Heart right ventricle (tissue), 16 donors: ENCODE results near the gene FHOD3. TPM values are rescaled to one million over a fixed set of nuclear protein-coding genes. Genes with fewer than 3 reads are reported as not detected.

ENCODE experiments used
- ATAC-seq, 8 donors: fragments of 200-7000 bp; cut with Tn5 transposase; one replicate each; pipeline ENCODE4 v1.9.1; 2020; ENCODE audit warnings: mild to moderate bottlenecking in 8 of 8, moderate library complexity in 8 of 8, moderate number of reproducible peaks in 1 of 8
- DNase-seq, 2 donors: peaks; one replicate each; pipeline ENCODE4 v3.0.0-alpha.2; 2020
- H3K27ac ChIP-seq, 10 donors: fragments of 200-600 bp; sonication (generic) in 2 of 10; one replicate each; pipeline versions ENCODE4 v1.5.0 to v1.8.0; 2020 to 2022; ENCODE audit warnings: mild to moderate bottlenecking in 3 of 10
- H3K27me3 ChIP-seq, 7 donors: fragments of 200-600 bp; one replicate each; pipeline ENCODE4 v1.8.0; 2021 to 2022; ENCODE audit warnings: mild to moderate bottlenecking in 2 of 7
- H3K36me3 ChIP-seq, 9 donors: fragments of 200-600 bp; sonication (generic) in 1 of 9; one replicate each; pipeline versions ENCODE4 v1.5.0 to v1.8.0; 2020 to 2022; ENCODE audit warnings: mild to moderate bottlenecking in 2 of 9
- H3K4me1 ChIP-seq, 9 donors: fragments of 200-600 bp; sonication (generic) in 1 of 9; one replicate each; pipeline versions ENCODE4 v1.5.0 to v1.8.0; 2020 to 2022; ENCODE audit warnings: mild to moderate bottlenecking in 4 of 9
- H3K4me3 ChIP-seq, 10 donors: fragments of 200-600 bp; sonication (generic) in 2 of 10; one replicate each; pipeline versions ENCODE4 v1.5.0 to v1.8.0; 2020 to 2022; ENCODE audit warnings: mild to moderate bottlenecking in 7 of 10, moderate library complexity in 2 of 10
- H3K9me3 ChIP-seq, 11 donors: fragments of 200-600 bp in 10 of 11; sonication (generic) in 2 of 11; one replicate each; pipeline versions ENCODE4 v1.5.0 to v1.8.0; 2013 to 2022; ENCODE audit warnings: mild to moderate bottlenecking in 2 of 11, control low read depth in 1 of 11, moderate library complexity in 1 of 11
- CTCF ChIP-seq, 9 donors: fragments of 200-600 bp; sonication (generic) in 2 of 9; IDR thresholded peaks; one replicate each; pipeline versions ENCODE4 v1.5.0 to v1.8.0; 2021 to 2022; ENCODE audit warnings: antibody characterized with exemption in 9 of 9, mild to moderate bottlenecking in 5 of 9, moderate library complexity in 1 of 9
- WGBS, 2 donors: extraction: QIAGEN DNeasy Blood & Tissue Kit; methylation state at CpG; one replicate each; pipeline ENCODE4 v1.1.7; 2013; ENCODE audit warnings: inconsistent platforms in 1 of 2; 5-methylcytosine and 5-hydroxymethylcytosine counted together
- intact Hi-C, 10 donors: fragments of 100-400 bp; cut with DNase I; formaldehyde crosslinking; loops; one replicate each; pipeline versions ENCODE4 v1.11.1 to v1.14.2; 2022
- polyA plus RNA-seq, 2 donors: library from polyadenylated mRNA; stranded (reverse); fragments of 200-250 nt; gene quantifications; one replicate each; pipeline ENCODE4 v1.2.3, GENCODE V29; 2013
- total RNA-seq, 10 donors: library from RNA; stranded (reverse); fragmentation: NEBNext Ultra II Directional in 3 of 10; extraction: Animal tissue kit (Norgen Biotek cat#: 25700) in 3 of 10; gene quantifications; one replicate each; pipeline versions ENCODE4 v1.2.1 to v1.2.4, GENCODE V29; 2021 to 2023
- donor health status: Arrhythmogenic right ventricular cardiomyopathy.
- donor health status: ischemic (EF 13 %, LVEDD 7.1; RV severe dilation, severe dysfunction).
- donor health status: healthy with polysubstance abuse.
- donor health status: DM: no; HTN: yes; CAD: no.
- donor health status: DM: no; HTN: no; CAD: no.
- donor health status: ischemic (EF 25% LVEDD 6.9; RV normal size, moderate dysfunction).
- donor health status: ischemic (EF 25% LVEDD 5.7; RV mildly dilated, moderate dysfunction).
- donor health status: healthy.
- donor health status: DM: yes; HTN: yes; CAD: no.
- donor health status: Ischemic cardiomyopathy.
- donor health status: ischemic (EF 35%, LVEDD 5.7; RV mildly dilated, moderate dysfunction).
- donor health status: nonischemic (EF 11% LVEDD 7.7; RV severe dilation, severe dysfunction).
- donor health status: DM: yes; HTN: yes; CAD: no.
- donor health status: PGD.
- donor health status: ischemic (EF 29% LVEDD 5.4; RV normal size, mild dysfunction).
- donor health status: nonischemic (EF 23%, LVEDD 6.1; RV moderate dilation, normal function).

FHOD3 gene
- total and polyA plus RNA-seq, 12 donors: 81.8 to 484 (median 356) TPM

DNA sequence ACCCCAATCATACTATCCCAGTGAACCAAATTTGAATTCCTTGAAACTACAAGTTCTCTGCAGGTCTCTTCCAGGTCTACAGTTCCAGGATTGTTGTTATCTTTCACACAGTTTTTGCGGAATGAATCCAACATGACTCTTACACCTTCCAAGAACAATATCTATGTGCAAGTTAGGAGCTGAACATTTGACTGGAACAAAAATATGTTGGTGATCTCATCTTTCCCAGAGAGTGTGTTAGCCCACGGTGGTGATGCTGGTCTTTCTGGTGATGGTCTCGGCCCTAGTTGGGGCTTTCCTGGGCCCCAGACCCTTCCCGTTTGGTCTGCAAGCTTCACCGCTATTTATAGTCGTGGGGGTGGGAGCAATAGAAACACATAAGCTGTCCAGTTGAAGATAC, 357.6 kb downstream of the FHOD3 start:
- Histone ChIP-seq H3K27me3 (no peaks in the 10 kb centered on the region), H3K9me3 (no peaks in the 10 kb centered on the region), H3K4me1 (peaks cover 0 to 26% (median 7%) of the 10 kb centered on the region in 9 donors), H3K4me3 (no peak overlapping the region), H3K36me3 (peaks cover 0 to 20% (median 0%) of the 10 kb centered on the region in 9 donors), H3K27ac (peak overlapping the region in 5 of 10 donors; percentile 33 to 70 (median 66))
- WGBS, 2 donors: 24 to 40% methylated on average over 6 of the region's 6 CpGs
- no peak for TF ChIP-seq CTCF (IDR thresholded peaks at IDR 0.05)
- DNase-seq (no peak), ATAC-seq (peak in 7 of 8 donors; percentile 35 to 85 (median 68))
- intact Hi-C loops: loop anchor here in 1 of 10 donors (10.0 kb wide), 1 partner anchor 70 kb away; no protein-coding TSS in a partner anchor

- intact Hi-C loops: loop anchor here in 1 of 10 donors (10.0 kb wide), 1 partner anchor 71 kb away; no protein-coding TSS in a partner anchor
- DNase-seq: no peak
- peak in 1 of 8 donors; percentile 54 for ATAC-seq
- Histone ChIP-seq H3K4me1 (peaks cover 0 to 30% (median 7%) of the 10 kb centered on the region in 9 donors), H3K9me3 (no peaks in the 10 kb centered on the region), H3K27me3 (no peaks in the 10 kb centered on the region), H3K4me3 (no peak overlapping the region), H3K36me3 (peaks cover 0 to 20% (median 0%) of the 10 kb centered on the region in 9 donors), H3K27ac (peak overlapping the region in 5 of 10 donors; percentile 33 to 70 (median 66))
- WGBS, 2 donors: 31 to 51% methylated on average over 4 of the region's 4 CpGs
- no peak for TF ChIP-seq CTCF (IDR thresholded peaks at IDR 0.05)
Observed at GRCh38 chr18:36655930-36656329, 358.4 kb downstream of the FHOD3 start.

DNA sequence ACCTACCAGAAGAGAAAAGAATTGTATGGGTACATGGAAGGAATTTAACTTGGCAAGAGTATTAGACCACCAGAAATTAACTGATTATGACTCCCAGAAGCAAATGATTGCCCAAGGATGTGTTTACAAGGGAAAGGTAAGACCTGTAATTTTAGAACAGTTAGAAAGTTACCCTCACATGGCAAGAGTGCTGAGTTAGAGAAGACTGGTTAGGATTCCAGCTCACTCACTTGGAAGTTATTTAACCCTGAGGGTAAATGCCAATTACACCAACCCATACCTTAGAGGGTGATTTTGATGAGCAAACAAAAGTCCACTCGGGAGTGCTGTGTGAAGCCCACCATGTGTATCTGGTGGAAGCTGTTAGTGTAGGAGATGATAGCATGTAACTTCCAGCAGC, 361.1 kb downstream of the FHOD3 start:
- no peak for TF ChIP-seq CTCF (IDR thresholded peaks at IDR 0.05)
- no peak for ATAC-seq
- Histone ChIP-seq H3K4me1 (peaks cover 0 to 40% (median 7%) of the 10 kb centered on the region in 9 donors), H3K36me3 (peaks cover 0 to 30% (median 0%) of the 10 kb centered on the region in 9 donors), H3K9me3 (no peaks in the 10 kb centered on the region), H3K27ac (no peak overlapping the region), H3K27me3 (no peaks in the 10 kb centered on the region), H3K4me3 (no peak overlapping the region)
- intact Hi-C loops: loop anchor here in 1 of 10 donors (10.0 kb wide), 1 partner anchor 74 kb away; no protein-coding TSS in a partner anchor
- WGBS, 2 donors: 63 to 81% methylated on average over 1 of the region's 1 CpG
- no peak for DNase-seq

DNA sequence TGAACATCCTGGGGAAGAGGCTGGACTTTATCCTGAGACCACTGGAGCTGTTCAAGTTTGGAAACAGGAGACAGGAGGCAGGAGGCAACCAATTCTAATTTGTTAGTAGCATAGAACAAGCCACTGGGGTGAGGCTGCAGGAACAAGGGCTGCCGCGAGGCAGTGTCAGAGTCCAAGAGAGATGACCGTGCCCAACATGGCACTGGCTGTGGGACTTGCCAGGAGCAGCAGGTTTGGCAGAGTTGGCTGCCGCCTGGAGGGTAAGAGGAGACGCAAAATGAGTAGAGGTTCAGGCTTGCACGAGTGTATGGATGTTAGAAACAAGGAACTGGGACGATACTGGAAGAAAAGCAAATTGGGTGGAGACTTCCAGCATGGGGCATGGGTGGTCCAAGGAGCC, 362.8 kb downstream of the FHOD3 start:
- 75 to 81% methylated on average over 7 of the region's 7 CpGs for WGBS, 2 donors
- H3K9me3 ChIP-seq: no peaks in the 10 kb centered on the region
- peak in 4 of 9 donors; percentile 12 to 38 (median 30) for TF ChIP-seq CTCF (IDR thresholded peaks at IDR 0.05)
- H3K4me3 ChIP-seq: no peak overlapping the region
- H3K4me1 ChIP-seq: peaks cover 0 to 27% (median 7%) of the 10 kb centered on the region in 9 donors
- H3K36me3 ChIP-seq: peaks cover 0 to 30% (median 0%) of the 10 kb centered on the region in 9 donors
- peak overlapping the region in 3 of 10 donors; percentile 17 to 35 (median 29) for H3K27ac ChIP-seq
- peak; percentile 22 to 33 for DNase-seq
- H3K27me3 ChIP-seq: no peaks in the 10 kb centered on the region
- peak; percentile 50 to 89 (median 76) for ATAC-seq
- intact Hi-C loops: loop anchor here in 1 of 10 donors (5.0 kb wide), 1 partner anchor 363 kb away; the partner anchor contains the start of gene FHOD3
